HepG2 (cell line): ENCODE data around the gene ZMYND10. TPM values are rescaled to one million over a fixed set of nuclear protein-coding genes. Genes with fewer than 3 reads are reported as not detected.

Experiments
- ATF1 ChIP-seq: IDR thresholded peaks from 2 replicates; pipeline ENCODE4 v1.6.1; 2016; ENCODE audit warnings: mild to moderate bottlenecking, control low read depth
- BRCA1 ChIP-seq: sonication (generic); formaldehyde crosslinking; IDR thresholded peaks from 2 replicates; pipeline ENCODE4 v1.4.0; 2020; ENCODE audit warnings: missing genetic modification reagents
- DMAP1 ChIP-seq: IDR thresholded peaks from 2 replicates; pipeline ENCODE4 v1.6.1; 2016
- ETV6 ChIP-seq: sonication (generic); formaldehyde crosslinking; conservative IDR thresholded peaks from 2 replicates; pipeline ENCODE4 v1.4.0; 2020; ENCODE audit warnings: missing genetic modification reagents
- KDM1A ChIP-seq: IDR thresholded peaks from 2 replicates; pipeline ENCODE4 v1.6.1; 2016; ENCODE audit warnings: missing compliant biosample characterization
- KDM4B ChIP-seq: sonication (generic); formaldehyde crosslinking; IDR thresholded peaks from 2 replicates; pipeline ENCODE4 v1.4.0; 2020; ENCODE audit warnings: missing genetic modification reagents
- MAFK ChIP-seq, 2 experiments: IDR thresholded peaks in 1 of 2; conservative IDR thresholded peaks in 1 of 2; 2 replicates each; pipeline ENCODE4 v1.6.1; 2011; ENCODE audit warnings: improper control_type of control experiment in 2 of 2, low read length in 2 of 2
- MATR3 ChIP-seq: sonication (generic); formaldehyde crosslinking; IDR thresholded peaks from 2 replicates; pipeline ENCODE4 v1.4.0; 2020; ENCODE audit warnings: missing genetic modification reagents
- MED1 ChIP-seq: sonication (generic); formaldehyde crosslinking; IDR thresholded peaks from 2 replicates; pipeline ENCODE4 v1.4.0; 2020; ENCODE audit warnings: missing genetic modification reagents
- MEF2D ChIP-seq: sonication (generic); formaldehyde crosslinking; IDR thresholded peaks from 2 replicates; pipeline ENCODE4 v1.5.1; 2020; ENCODE audit warnings: mild to moderate bottlenecking, missing genetic modification reagents
- PAX8 ChIP-seq: sonication (generic); formaldehyde crosslinking; IDR thresholded peaks from 2 replicates; pipeline ENCODE4 v1.8.0; 2022; ENCODE audit warnings: mild to moderate bottlenecking, missing genetic modification reagents, borderline replicate concordance
- RAD21 ChIP-seq: fragments of 450-650 bp; formaldehyde crosslinking; IDR thresholded peaks from 2 replicates; pipeline ENCODE4 v1.5.0; 2020; ENCODE audit warnings: mild to moderate bottlenecking
- RAD51 ChIP-seq: fragments of 450-650 bp; IDR thresholded peaks from 2 replicates; pipeline ENCODE4 v1.6.1; 2016; ENCODE audit warnings: borderline replicate concordance
- RBAK ChIP-seq: sonication (generic); formaldehyde crosslinking; IDR thresholded peaks from 2 replicates; pipeline ENCODE4 v1.5.1; 2020; ENCODE audit warnings: mild to moderate bottlenecking, missing genetic modification reagents
- SNAPC2 ChIP-seq: sonication (generic); formaldehyde crosslinking; IDR thresholded peaks from 2 replicates; pipeline ENCODE4 v1.8.1; 2022; ENCODE audit warnings: mild to moderate bottlenecking, missing genetic modification reagents
- ZBTB42 ChIP-seq: sonication (generic); formaldehyde crosslinking; IDR thresholded peaks from 2 replicates; pipeline ENCODE4 v1.5.0; 2020; ENCODE audit warnings: mild to moderate bottlenecking, missing genetic modification reagents
- ZFX ChIP-seq: sonication (generic); formaldehyde crosslinking; IDR thresholded peaks from 2 replicates; pipeline ENCODE4 v1.4.0; 2020; ENCODE audit warnings: mild to moderate bottlenecking, low read depth, missing genetic modification reagents, moderate library complexity
- ZKSCAN5 ChIP-seq: sonication (generic); formaldehyde crosslinking; IDR thresholded peaks from 2 replicates; pipeline ENCODE4 v1.5.1; 2020; ENCODE audit warnings: mild to moderate bottlenecking, missing genetic modification reagents
- ZMYM2 ChIP-seq: sonication (generic); formaldehyde crosslinking; IDR thresholded peaks from 2 replicates; pipeline ENCODE4 v1.8.0; 2022; ENCODE audit warnings: mild to moderate bottlenecking, missing genetic modification reagents
- ZNF17 ChIP-seq: sonication (generic); formaldehyde crosslinking; IDR thresholded peaks from 2 replicates; pipeline ENCODE4 v1.5.0; 2020; ENCODE audit warnings: mild to moderate bottlenecking, missing genetic modification reagents
- ZNF33A ChIP-seq: sonication (generic); formaldehyde crosslinking; IDR thresholded peaks from 2 replicates; pipeline ENCODE4 v1.5.1; 2020; ENCODE audit warnings: missing genetic modification reagents, mild to moderate bottlenecking, moderate library complexity, borderline replicate concordance
- ZNF629 ChIP-seq: sonication (generic); formaldehyde crosslinking; conservative IDR thresholded peaks from 2 replicates; pipeline ENCODE4 v1.5.0; 2020; ENCODE audit warnings: missing genetic modification reagents
- ZZZ3 ChIP-seq: sonication (generic); formaldehyde crosslinking; IDR thresholded peaks from 2 replicates; pipeline ENCODE4 v1.4.0; 2020; ENCODE audit warnings: missing genetic modification reagents, mild to moderate bottlenecking, borderline replicate concordance
- polyA plus RNA-seq, 8 experiments: library from polyadenylated mRNA; depleted of rRNA in 3 of 8; stranded (reverse) in 7 of 8; unstranded in 1 of 8; fragments of >200 nt; fragmentation: Illumina TruSeq in 4 of 8; extraction: Trizol in 4 of 8; gene quantifications; 2 replicates each; pipeline versions ENCODE4 v1.2.1 to v1.2.3, GENCODE V29; 2011 to 2016; ENCODE audit warnings: low read depth in 4 of 8, missing spikeins in 1 of 8, mixed read lengths in 1 of 8; ENCODE audit not compliant: insufficient read depth in 1 of 8
- total RNA-seq, 5 experiments: library from RNA; depleted of rRNA; stranded (reverse); fragments of >200 nt; fragmentation: Illumina TruSeq; extraction: Trizol; gene quantifications; 2 replicates each; pipeline ENCODE4 v1.2.3, GENCODE V29; 2016; ENCODE audit warnings: low read depth in 1 of 5
- TF ChIP-seq, protein P1 (sequence below): IDR thresholded peaks from 2 replicates; pipeline ENCODE4 v1.6.1; 2016; ENCODE audit warnings: missing genetic modification reagents, missing compliant biosample characterization
- TF ChIP-seq, protein P2 (sequence below): sonication (generic); formaldehyde crosslinking; IDR thresholded peaks from 2 replicates; pipeline ENCODE4 v1.4.0; 2020; ENCODE audit warnings: missing genetic modification reagents
- TF ChIP-seq, protein P3 (sequence below): sonication (generic); formaldehyde crosslinking; IDR thresholded peaks from 2 replicates; pipeline ENCODE4 v1.5.0; 2020; ENCODE audit warnings: mild to moderate bottlenecking, missing genetic modification reagents, borderline replicate concordance
- TF ChIP-seq, protein P4 (sequence below): sonication (generic); formaldehyde crosslinking; IDR thresholded peaks from 2 replicates; pipeline ENCODE4 v1.4.0; 2020; ENCODE audit warnings: low read depth, mild to moderate bottlenecking, missing genetic modification reagents
- TF ChIP-seq, protein P5 (sequence below): sonication (generic); formaldehyde crosslinking; IDR thresholded peaks from 2 replicates; pipeline ENCODE4 v1.8.1; 2023; ENCODE audit warnings: missing genetic modification reagents, mild to moderate bottlenecking, borderline replicate concordance

The ZMYND10 gene
- total and polyA plus RNA-seq, 2 of the 13 experiments (the other 11 are each of a cell fraction or from before 2014, with no cell fraction given): 0.60 to 0.74 TPM

DNA sequence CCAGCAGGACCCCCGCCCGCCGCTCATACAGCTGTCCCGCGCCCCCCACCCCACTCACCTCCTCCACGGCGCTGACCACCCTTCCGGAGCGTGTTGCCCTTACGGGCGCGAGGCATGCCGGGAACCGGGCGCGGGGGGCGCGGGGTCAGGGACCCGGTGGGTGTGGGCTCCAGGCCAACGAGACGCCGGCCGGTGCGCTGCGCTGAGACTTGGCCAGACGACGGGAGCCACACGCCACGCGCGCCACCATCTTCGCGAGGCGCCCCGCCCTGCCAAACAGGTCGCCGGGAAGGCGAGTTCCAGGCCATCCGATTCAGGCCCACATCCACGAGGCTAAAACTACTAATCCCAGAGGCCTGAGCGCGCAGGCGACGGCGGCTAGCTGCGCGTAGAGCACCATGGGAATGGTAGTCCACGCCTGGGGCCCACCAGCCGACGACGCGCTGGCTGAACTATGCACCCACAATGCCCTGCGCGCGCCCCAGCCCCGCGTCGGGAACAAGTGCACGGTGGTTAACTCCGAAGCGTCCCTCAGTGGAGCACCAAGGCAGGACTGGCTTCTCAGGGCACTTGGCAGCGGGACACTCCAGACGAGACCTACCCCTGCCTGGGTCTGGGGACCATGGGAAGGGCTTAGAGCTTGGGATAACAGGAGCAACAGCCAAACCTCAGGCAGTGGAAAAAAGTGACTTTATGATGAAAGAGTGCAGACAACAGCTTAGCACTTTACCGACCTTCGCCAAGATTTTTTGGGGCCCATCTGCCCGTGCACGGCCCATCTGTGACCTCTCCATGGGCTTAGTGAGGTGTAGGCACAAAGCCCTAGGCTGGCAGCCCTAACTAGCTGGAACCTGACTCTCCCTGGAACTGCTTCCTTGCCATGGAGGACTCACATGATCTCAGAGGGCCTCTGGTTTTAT, 53.1 kb downstream of the ZMYND10 start, which contains the start of gene IFRD2 (continued):
- TF ChIP-seq ZZZ3 (no peak), ZBTB42 (no peak), ZMYM2 (CRISPR knock-in tag) (no peak), KDM4B (CRISPR knock-in tag) (no peak; the same call in 1 of the 2 replicates), MED1 (CRISPR knock-in tag) (no peak; the same call in 1 of the 2 replicates), BRCA1 (no peak), ATF1 (CRISPR knock-in tag) (peak; percentile 90), ETV6 (CRISPR knock-in tag) (no peak), RAD21 (CRISPR knock-in tag) (peak; percentile 31; the same call in 1 of the 2 replicates), MEF2D (CRISPR knock-in tag) (peak; percentile 67), SNAPC2 (CRISPR knock-in tag) (no peak), DMAP1 (CRISPR knock-in tag) (peak; percentile 80; the same call in 1 of the 2 replicates), ZNF33A (CRISPR knock-in tag) (no peak), MAFK (conservative IDR thresholded peaks at IDR 0.05 in 1 of 2, IDR thresholded peaks at IDR 0.05 in 1 of 2; ENCODE audit: low read length in 2 of 2) (no peak), ZNF17 (CRISPR knock-in tag) (no peak), RAD51 (no peak), KDM1A (CRISPR knock-in tag) (no peak), PAX8 (CRISPR knock-in tag) (no peak), ZFX (peak; percentile 79), ZNF629 (CRISPR knock-in tag) (no peak), MATR3 (CRISPR knock-in tag) (no peak), ZKSCAN5 (CRISPR knock-in tag) (0 out of 2 replicates have a peak, but pooled peaks have one; percentile 38), RBAK (no peak)
- TF ChIP-seq, protein P1, sequence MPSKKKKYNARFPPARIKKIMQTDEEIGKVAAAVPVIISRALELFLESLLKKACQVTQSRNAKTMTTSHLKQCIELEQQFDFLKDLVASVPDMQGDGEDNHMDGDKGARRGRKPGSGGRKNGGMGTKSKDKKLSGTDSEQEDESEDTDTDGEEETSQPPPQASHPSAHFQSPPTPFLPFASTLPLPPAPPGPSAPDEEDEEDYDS (CRISPR knock-in tag): no peak; the same call in 1 of the 2 replicates
- TF ChIP-seq, protein P2, sequence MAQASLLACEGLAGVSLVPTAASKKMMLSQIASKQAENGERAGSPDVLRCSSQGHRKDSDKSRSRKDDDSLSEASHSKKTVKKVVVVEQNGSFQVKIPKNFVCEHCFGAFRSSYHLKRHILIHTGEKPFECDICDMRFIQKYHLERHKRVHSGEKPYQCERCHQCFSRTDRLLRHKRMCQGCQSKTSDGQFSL (CRISPR knock-in tag): no peak
- TF ChIP-seq, protein P3, sequence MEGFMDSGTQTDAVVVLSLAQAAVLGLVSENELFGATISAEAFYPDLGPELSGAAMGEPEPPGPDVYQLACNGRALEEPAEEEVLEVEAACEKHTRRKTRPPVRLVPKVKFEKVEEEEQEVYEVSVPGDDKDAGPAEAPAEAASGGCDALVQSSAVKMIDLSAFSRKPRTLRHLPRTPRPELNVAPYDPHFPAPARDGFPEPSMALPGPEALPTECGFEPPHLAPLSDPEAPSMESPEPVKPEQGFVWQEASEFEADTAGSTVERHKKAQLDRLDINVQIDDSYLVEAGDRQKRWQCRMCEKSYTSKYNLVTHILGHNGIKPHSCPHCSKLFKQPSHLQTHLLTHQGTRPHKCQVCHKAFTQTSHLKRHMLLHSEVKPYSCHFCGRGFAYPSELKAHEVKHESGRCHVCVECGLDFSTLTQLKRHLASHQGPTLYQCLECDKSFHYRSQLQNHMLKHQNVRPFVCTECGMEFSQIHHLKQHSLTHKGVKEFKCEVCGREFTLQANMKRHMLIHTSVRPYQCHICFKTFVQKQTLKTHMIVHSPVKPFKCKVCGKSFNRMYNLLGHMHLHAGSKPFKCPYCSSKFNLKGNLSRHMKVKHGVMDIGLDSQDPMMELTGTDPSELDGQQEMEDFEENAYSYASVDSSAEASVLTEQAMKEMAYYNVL (CRISPR knock-in tag): peak; percentile 28; the same call in 1 of the 2 replicates
- TF ChIP-seq, protein P4, sequence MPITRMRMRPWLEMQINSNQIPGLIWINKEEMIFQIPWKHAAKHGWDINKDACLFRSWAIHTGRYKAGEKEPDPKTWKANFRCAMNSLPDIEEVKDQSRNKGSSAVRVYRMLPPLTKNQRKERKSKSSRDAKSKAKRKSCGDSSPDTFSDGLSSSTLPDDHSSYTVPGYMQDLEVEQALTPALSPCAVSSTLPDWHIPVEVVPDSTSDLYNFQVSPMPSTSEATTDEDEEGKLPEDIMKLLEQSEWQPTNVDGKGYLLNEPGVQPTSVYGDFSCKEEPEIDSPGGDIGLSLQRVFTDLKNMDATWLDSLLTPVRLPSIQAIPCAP (CRISPR knock-in tag): no peak
- TF ChIP-seq, protein P5, sequence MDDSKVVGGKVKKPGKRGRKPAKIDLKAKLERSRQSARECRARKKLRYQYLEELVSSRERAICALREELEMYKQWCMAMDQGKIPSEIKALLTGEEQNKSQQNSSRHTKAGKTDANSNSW (CRISPR knock-in tag): peak; percentile 0; the same call in 1 of the 2 replicates
